ENCODE measurements around the gene KLRK1.
"Not testable (repeated sequence)": the region's sequence is repeated elsewhere in the genome, so short reads cannot be mapped to it uniquely, and the experiment has no call there.

DNA sequence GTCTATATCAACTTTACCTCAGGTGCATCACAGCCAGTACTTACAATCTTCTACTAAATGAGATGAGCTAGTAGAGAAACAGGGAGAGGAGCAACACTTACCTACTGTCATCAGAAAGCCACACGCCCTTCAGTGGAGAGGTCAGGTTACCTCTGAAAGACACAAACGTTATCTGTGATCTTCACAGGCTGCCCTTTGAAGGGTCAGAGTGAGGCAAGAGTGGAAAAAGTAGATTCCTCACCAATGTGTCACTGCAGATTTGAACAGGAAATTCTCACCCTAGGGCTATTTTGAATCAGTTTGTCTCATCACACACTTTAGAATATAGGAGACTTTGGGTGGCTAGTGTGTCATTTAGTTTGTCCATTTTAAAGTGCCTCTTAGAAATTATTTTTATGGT is 47.8 kb upstream of the KLRK1 start:
- not testable (repeated sequence) for TF ChIP-seq EP300 (conservative IDR thresholded peaks at IDR 0.05; ENCODE audit: poor library complexity, severe bottlenecking); POLR2AphosphoS5 (IDR thresholded peaks at IDR 0.05); EZH2 (IDR thresholded peaks at IDR 0.05; ENCODE audit: borderline replicate concordance, insufficient read depth, low read length, poor library complexity, severe bottlenecking); TAF1 (IDR thresholded peaks at IDR 0.05; ENCODE audit: low read depth); RAD21 (conservative IDR thresholded peaks at IDR 0.05); SMC3 (conservative IDR thresholded peaks at IDR 0.05; ENCODE audit: poor library complexity)
- TF ChIP-seq, protein P1, sequence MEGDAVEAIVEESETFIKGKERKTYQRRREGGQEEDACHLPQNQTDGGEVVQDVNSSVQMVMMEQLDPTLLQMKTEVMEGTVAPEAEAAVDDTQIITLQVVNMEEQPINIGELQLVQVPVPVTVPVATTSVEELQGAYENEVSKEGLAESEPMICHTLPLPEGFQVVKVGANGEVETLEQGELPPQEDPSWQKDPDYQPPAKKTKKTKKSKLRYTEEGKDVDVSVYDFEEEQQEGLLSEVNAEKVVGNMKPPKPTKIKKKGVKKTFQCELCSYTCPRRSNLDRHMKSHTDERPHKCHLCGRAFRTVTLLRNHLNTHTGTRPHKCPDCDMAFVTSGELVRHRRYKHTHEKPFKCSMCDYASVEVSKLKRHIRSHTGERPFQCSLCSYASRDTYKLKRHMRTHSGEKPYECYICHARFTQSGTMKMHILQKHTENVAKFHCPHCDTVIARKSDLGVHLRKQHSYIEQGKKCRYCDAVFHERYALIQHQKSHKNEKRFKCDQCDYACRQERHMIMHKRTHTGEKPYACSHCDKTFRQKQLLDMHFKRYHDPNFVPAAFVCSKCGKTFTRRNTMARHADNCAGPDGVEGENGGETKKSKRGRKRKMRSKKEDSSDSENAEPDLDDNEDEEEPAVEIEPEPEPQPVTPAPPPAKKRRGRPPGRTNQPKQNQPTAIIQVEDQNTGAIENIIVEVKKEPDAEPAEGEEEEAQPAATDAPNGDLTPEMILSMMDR (IDR thresholded peaks at IDR 0.05; ENCODE audit: poor library complexity, severe bottlenecking), result not testable (repeated sequence)

All from neural cell (in vitro differentiated cells).